HG02623 (cell line): ENCODE data around the gene F7.
"Not testable (repeated sequence)": the region's sequence is repeated elsewhere in the genome, so short reads cannot be mapped to it uniquely, and the experiment has no call there.

Source experiments
- ATAC-seq: cut with Tn5 transposase; IDR thresholded peaks from one replicate; pipeline ENCODE4 v1.9.1; 2021; ENCODE audit warnings: moderate library complexity; ENCODE audit not compliant: unreplicated experiment

Gene F7

GRCh38 chr13:113098162-113098732 lies 7.3 kb upstream of the F7 start:
- no peak for ATAC-seq

GRCh38 chr13:113099142-113099541 lies 6.4 kb upstream of the F7 start:
- ATAC-seq: no peak

- not testable (repeated sequence) for ATAC-seq
Observed at GRCh38 chr13:113102302-113102701, 3.3 kb upstream of the F7 start.

GRCh38 chr13:113102727-113103126 lies 2.9 kb upstream of the F7 start:
- ATAC-seq: no peak

GRCh38 chr13:113103646-113104045 lies 1.9 kb upstream of the F7 start:
- ATAC-seq: no peak

GRCh38 chr13:113105921-113106452 lies 396 bp downstream of the F7 start:
- no peak for ATAC-seq

GRCh38 chr13:113106711-113107351 lies 1.2 kb downstream of the F7 start:
- ATAC-seq: no peak

- ATAC-seq: not testable (repeated sequence)
Observed at GRCh38 chr13:113108521-113108920, 2.9 kb downstream of the F7 start.

GRCh38 chr13:113109151-113110047 lies 3.8 kb downstream of the F7 start:
- ATAC-seq: no peak

- ATAC-seq: no peak
Observed at GRCh38 chr13:113110048-113110851, 4.7 kb downstream of the F7 start.

- ATAC-seq: no peak
Observed at GRCh38 chr13:113110852-113111315, 5.3 kb downstream of the F7 start.

- not testable (repeated sequence) for ATAC-seq
Observed at GRCh38 chr13:113111821-113112220, 6.2 kb downstream of the F7 start.

- not testable (repeated sequence) for ATAC-seq
Observed at GRCh38 chr13:113112475-113112874, 6.9 kb downstream of the F7 start.

GRCh38 chr13:113112893-113113845 lies 7.6 kb downstream of the F7 start:
- no peak for ATAC-seq

GRCh38 chr13:113113846-113114271 lies 8.3 kb downstream of the F7 start:
- no peak for ATAC-seq

GRCh38 chr13:113114511-113115362 lies 9.1 kb downstream of the F7 start:
- ATAC-seq: no peak

- ATAC-seq: no peak
Observed at GRCh38 chr13:113115363-113116205, 10.0 kb downstream of the F7 start.
